HEK293 (cell line): ENCODE data around the gene ATP1B2.

ENCODE experiments used
- CTCF ChIP-seq: fragments of 450-650 bp; formaldehyde crosslinking; IDR thresholded peaks from 2 replicates; pipeline ENCODE4 v1.5.1; 2016; ENCODE audit warnings: missing biosample characterization, missing genetic modification characterization
- KLF7 ChIP-seq: fragments of 450-650 bp; formaldehyde crosslinking; IDR thresholded peaks from 2 replicates; pipeline ENCODE4 v1.5.1; 2016; ENCODE audit warnings: missing biosample characterization, missing genetic modification characterization, borderline replicate concordance
- KLF9 ChIP-seq: fragments of 450-650 bp; formaldehyde crosslinking; IDR thresholded peaks from 2 replicates; pipeline ENCODE4 v1.5.1; 2016; ENCODE audit warnings: missing biosample characterization, missing genetic modification characterization, low read depth
- ZBTB7A ChIP-seq: fragments of 450-650 bp; formaldehyde crosslinking; IDR thresholded peaks from 2 replicates; pipeline ENCODE4 v1.5.1; 2016; ENCODE audit warnings: low read depth, missing biosample characterization, missing genetic modification characterization
- ZEB2 ChIP-seq: fragments of 450-650 bp; formaldehyde crosslinking; IDR thresholded peaks from 2 replicates; pipeline ENCODE4 v1.5.1; 2016; ENCODE audit warnings: missing biosample characterization, missing genetic modification characterization
- ZNF792 ChIP-seq: fragments of 450-650 bp; formaldehyde crosslinking; IDR thresholded peaks from 2 replicates; pipeline ENCODE4 v1.5.1; 2016; ENCODE audit warnings: missing biosample characterization, missing genetic modification characterization

GRCh38 chr17:7651097-7651664, 455 bp downstream of the ATP1B2 start:
- TF ChIP-seq CTCF (tag by site-specific recombination) (no peak), ZEB2 (no peak), KLF7 (tag by site-specific recombination) (no peak), KLF9 (tag by site-specific recombination) (no peak), ZBTB7A (tag by site-specific recombination) (peak; percentile 88), ZNF792 (no peak)
